Measurements from ENCODE around the gene CEP68.
A peak's percentile ranks its signal among the peaks of the same experiment; 100 is the strongest.

CEP68 gene

DNA sequence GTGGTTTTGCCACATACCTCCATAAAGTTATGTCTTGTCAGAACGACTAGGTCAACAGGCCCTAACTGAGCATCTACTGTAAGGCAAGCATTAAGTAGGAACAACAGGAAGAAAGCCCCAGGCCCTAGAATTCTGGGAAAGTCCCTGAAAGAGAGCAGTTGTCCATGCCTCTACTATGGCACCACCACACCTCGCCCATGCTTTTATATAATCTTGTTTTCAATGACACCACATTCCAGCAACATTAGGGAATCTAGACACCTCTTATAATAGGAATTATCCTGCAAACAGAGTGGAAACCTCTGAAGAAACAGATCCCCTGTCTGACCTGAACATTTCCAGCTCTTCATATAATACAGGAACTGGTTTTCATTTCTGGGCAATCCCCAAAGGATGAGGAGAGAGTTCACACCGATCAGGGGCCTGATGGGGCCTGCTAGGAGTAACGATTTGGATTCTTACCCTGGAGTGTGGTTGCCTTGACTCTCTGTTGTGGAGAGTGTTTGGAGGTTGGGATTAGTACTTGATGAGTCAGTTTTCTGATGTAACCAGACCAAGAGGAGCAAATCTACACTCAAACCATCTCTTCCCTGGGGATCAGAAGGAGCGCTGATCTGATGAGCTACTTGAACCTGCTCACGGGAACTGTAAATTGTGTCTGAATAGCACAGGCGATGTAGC lies 31.9 kb upstream of the CEP68 start:
- H3K4me3 ChIP-seq (ENCODE audit: insufficient read depth, low read length, poor library complexity, severe bottlenecking) = no peak overlapping the region
- H3K27ac ChIP-seq (ENCODE audit: low read depth, low read length) = no peak overlapping the region
- H3K9me3 ChIP-seq (ENCODE audit: insufficient read depth, low read length) = no peaks in the 10 kb centered on the region
- peaks cover 38% of the 10 kb centered on the region for H3F3A ChIP-seq (ENCODE audit: insufficient read depth)
- no peak overlapping the region for H3K9ac ChIP-seq (ENCODE audit: low read length)
- H4K20me1 ChIP-seq (ENCODE audit: low read depth, low read length) = no peaks in the 10 kb centered on the region
- H3K27me3 ChIP-seq (ENCODE audit: low read length) = no peaks in the 10 kb centered on the region
- no peak overlapping the region for H3K4me2 ChIP-seq (ENCODE audit: low read depth, low read length, poor library complexity, severe bottlenecking)
- H3K79me2 ChIP-seq (ENCODE audit: insufficient read depth, low read length) = no peaks in the 10 kb centered on the region
- H2AFZ ChIP-seq (ENCODE audit: low read depth, low read length, severe bottlenecking) = no peak overlapping the region
- H3K36me3 ChIP-seq (ENCODE audit: low read length) = no peaks in the 10 kb centered on the region
- TF ChIP-seq, protein P1, sequence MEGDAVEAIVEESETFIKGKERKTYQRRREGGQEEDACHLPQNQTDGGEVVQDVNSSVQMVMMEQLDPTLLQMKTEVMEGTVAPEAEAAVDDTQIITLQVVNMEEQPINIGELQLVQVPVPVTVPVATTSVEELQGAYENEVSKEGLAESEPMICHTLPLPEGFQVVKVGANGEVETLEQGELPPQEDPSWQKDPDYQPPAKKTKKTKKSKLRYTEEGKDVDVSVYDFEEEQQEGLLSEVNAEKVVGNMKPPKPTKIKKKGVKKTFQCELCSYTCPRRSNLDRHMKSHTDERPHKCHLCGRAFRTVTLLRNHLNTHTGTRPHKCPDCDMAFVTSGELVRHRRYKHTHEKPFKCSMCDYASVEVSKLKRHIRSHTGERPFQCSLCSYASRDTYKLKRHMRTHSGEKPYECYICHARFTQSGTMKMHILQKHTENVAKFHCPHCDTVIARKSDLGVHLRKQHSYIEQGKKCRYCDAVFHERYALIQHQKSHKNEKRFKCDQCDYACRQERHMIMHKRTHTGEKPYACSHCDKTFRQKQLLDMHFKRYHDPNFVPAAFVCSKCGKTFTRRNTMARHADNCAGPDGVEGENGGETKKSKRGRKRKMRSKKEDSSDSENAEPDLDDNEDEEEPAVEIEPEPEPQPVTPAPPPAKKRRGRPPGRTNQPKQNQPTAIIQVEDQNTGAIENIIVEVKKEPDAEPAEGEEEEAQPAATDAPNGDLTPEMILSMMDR (IDR thresholded peaks at IDR 0.05; ENCODE audit: insufficient read depth, low read length, poor library complexity, severe bottlenecking) = no peak
- no peak for TF ChIP-seq EZH2phosphoT487 (conservative IDR thresholded peaks at IDR 0.05; ENCODE audit: low read length)
- H3K9me2 ChIP-seq (replicated peaks; ENCODE audit: insufficient read depth, low read length) = no peaks in the 10 kb centered on the region

- H3K27me3 ChIP-seq (ENCODE audit: low read length) = no peaks in the 10 kb centered on the region
- no peaks in the 10 kb centered on the region for H3K9me3 ChIP-seq (ENCODE audit: insufficient read depth, low read length)
- H3K79me2 ChIP-seq (ENCODE audit: insufficient read depth, low read length) = no peaks in the 10 kb centered on the region
- H3F3A ChIP-seq (ENCODE audit: insufficient read depth) = peaks cover 51% of the 10 kb centered on the region
- no peak overlapping the region for H3K4me3 ChIP-seq (ENCODE audit: insufficient read depth, low read length, poor library complexity, severe bottlenecking)
- H2AFZ ChIP-seq (ENCODE audit: low read depth, low read length, severe bottlenecking) = no peak overlapping the region
- no peaks in the 10 kb centered on the region for H3K36me3 ChIP-seq (ENCODE audit: low read length)
- no peak overlapping the region for H3K4me2 ChIP-seq (ENCODE audit: low read depth, low read length, poor library complexity, severe bottlenecking)
- H3K9me2 ChIP-seq (replicated peaks; ENCODE audit: insufficient read depth, low read length) = no peaks in the 10 kb centered on the region
- no peaks in the 10 kb centered on the region for H4K20me1 ChIP-seq (ENCODE audit: low read depth, low read length)
- no peak for TF ChIP-seq EZH2phosphoT487 (conservative IDR thresholded peaks at IDR 0.05; ENCODE audit: low read length)
- TF ChIP-seq, protein P1 (IDR thresholded peaks at IDR 0.05; ENCODE audit: insufficient read depth, low read length, poor library complexity, severe bottlenecking) = no peak
- peak overlapping the region; percentile 50 for H3K27ac ChIP-seq (ENCODE audit: low read depth, low read length)
- no peak overlapping the region for H3K9ac ChIP-seq (ENCODE audit: low read length)
Measured at GRCh38 chr2:65025453-65026123, 30.6 kb upstream of the CEP68 start.

DNA sequence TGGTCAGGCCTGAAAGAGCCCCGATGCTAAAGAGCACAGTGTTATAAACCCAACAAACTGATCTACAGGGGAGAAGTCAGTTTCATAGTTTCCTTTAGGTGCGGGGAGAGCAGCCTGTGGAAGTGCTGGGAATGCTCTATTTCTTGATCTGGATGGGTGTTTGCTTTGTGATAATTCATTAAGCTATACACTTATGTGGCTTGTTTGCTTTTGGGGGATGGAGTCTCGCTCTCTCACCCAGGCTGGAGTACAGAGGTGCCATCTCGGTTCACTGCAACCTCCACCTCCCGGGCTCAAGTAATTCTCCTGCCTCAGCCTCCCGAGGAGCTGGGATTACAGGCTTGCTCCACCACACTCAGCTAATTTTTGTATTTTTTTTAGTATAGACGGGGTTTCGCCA lies 30.1 kb upstream of the CEP68 start:
- Histone ChIP-seq H3K4me3 (ENCODE audit: insufficient read depth, low read length, poor library complexity, severe bottlenecking) (no peak overlapping the region), H3K9ac (ENCODE audit: low read length) (no peak overlapping the region), H2AFZ (ENCODE audit: low read depth, low read length, severe bottlenecking) (no peak overlapping the region), H3F3A (ENCODE audit: insufficient read depth) (peaks cover 56% of the 10 kb centered on the region), H4K20me1 (ENCODE audit: low read depth, low read length) (no peaks in the 10 kb centered on the region), H3K27ac (ENCODE audit: low read depth, low read length) (peak overlapping the region; percentile 50), H3K9me2 (replicated peaks; ENCODE audit: insufficient read depth, low read length) (no peaks in the 10 kb centered on the region), H3K36me3 (ENCODE audit: low read length) (no peaks in the 10 kb centered on the region), H3K4me2 (ENCODE audit: low read depth, low read length, poor library complexity, severe bottlenecking) (no peak overlapping the region), H3K9me3 (ENCODE audit: insufficient read depth, low read length) (no peaks in the 10 kb centered on the region), H3K79me2 (ENCODE audit: insufficient read depth, low read length) (no peaks in the 10 kb centered on the region), H3K27me3 (ENCODE audit: low read length) (no peaks in the 10 kb centered on the region)
- TF ChIP-seq, protein P1 (IDR thresholded peaks at IDR 0.05; ENCODE audit: insufficient read depth, low read length, poor library complexity, severe bottlenecking) = no peak
- TF ChIP-seq EZH2phosphoT487 (conservative IDR thresholded peaks at IDR 0.05; ENCODE audit: low read length) = no peak

All from SU-DHL-6 (cell line).